Effector memory CD8-positive, alpha-beta T cell (primary cell): ENCODE measurements around the gene CD79B.
"Not testable (repeated sequence)": the region's sequence is repeated elsewhere in the genome, so short reads cannot be mapped to it uniquely, and the experiment has no call there.

Experiments used
- ATAC-seq: fragments of 150-1000 bp; cut with Tn5 transposase; replicated peaks from 2 replicates; pipeline ENCODE4 v1.10.0; 2021; ENCODE audit warnings: mild to moderate bottlenecking, moderate library complexity
- DNase-seq, 3 experiments: peaks; one replicate each; pipeline ENCODE4 v3.0.0; 2021
- H3K27ac Mint-ChIP-seq, 2 donors: one replicate each; pipeline ENCODE4 v1.8.0; 2022; ENCODE audit warnings: mild to moderate bottlenecking in 2 of 2, mixed read lengths in 2 of 2, moderate library complexity in 2 of 2
- H3K27me3 Mint-ChIP-seq, 2 donors: one replicate each; pipeline ENCODE4 v1.8.0; 2022; ENCODE audit warnings: mixed read lengths in 2 of 2
- H3K36me3 Mint-ChIP-seq: one replicate; pipeline ENCODE4 v1.8.0; 2022; ENCODE audit warnings: mild to moderate bottlenecking, moderate library complexity, mixed read lengths; ENCODE audit not compliant: insufficient read depth
- H3K4me1 Mint-ChIP-seq, 2 donors: one replicate each; pipeline ENCODE4 v1.8.0; 2022; ENCODE audit warnings: low read depth in 2 of 2, mixed read lengths in 2 of 2
- H3K4me3 Mint-ChIP-seq, 2 donors: one replicate each; pipeline ENCODE4 v1.8.0; 2022; ENCODE audit warnings: mild to moderate bottlenecking in 2 of 2, mixed read lengths in 2 of 2, moderate library complexity in 2 of 2
- H3K9me3 Mint-ChIP-seq, 2 donors: one replicate each; pipeline ENCODE4 v1.8.0; 2022; ENCODE audit warnings: mixed read lengths in 2 of 2

CD79B gene

DNA sequence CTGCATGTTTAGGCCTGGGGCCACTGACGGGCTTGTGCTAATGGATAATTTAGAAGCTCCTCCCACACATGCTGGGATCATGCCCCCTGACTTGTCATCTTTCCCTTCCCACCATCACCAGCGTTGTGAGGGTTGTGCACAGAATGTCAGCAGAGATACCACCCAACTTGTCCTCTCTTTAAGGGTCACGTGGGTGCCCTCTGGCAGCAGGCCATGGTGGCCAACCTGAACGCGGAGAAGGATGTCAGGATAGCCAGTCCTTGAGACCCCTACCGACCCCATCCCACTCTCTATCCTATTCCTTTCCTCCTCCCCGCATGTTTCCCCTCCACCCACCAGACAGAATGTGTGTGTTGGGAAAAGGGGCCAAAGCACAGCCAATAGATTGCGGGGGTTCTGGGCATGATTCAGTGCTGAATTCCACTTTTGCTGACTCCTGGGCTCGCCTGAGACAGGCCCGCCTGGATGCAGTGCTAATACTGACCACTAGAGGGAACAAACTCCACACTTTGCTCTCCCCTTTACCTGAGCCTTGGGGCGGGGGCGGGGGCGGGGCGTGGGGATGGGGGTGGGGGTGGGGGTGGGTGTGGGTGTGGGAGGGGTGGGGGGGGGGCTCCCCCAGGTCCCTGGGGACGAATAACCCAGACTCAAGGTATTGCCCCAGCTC lies 50.1 kb downstream of the CD79B start, which contains the start of gene GH2:
Gene GH2 (minus strand): TSS at position 10 of the 667 bp plus-strand sequence. CDS start 143 bp downstream, outside the sequence.
- Mint-ChIP-seq H3K36me3 (peaks cover 3% of the 10 kb centered on the region), H3K9me3 (no peaks in the 10 kb centered on the region), H3K4me1 (peaks cover 4 to 6% of the 10 kb centered on the region in 2 donors), H3K27me3 (peaks cover 10 to 14% of the 10 kb centered on the region in 2 donors), H3K27ac (no peak within 1 kb of the TSS), H3K4me3 (no peak within 1 kb of the TSS)
- ATAC-seq (peak; percentile 91), DNase-seq (peak; percentile 58 to 66 (median 61))

GRCh38 chr17:63881337-63881736 lies 50.8 kb downstream of the CD79B start:
- not testable (repeated sequence) for DNase-seq, H3K4me3 Mint-ChIP-seq, ATAC-seq, H3K27ac Mint-ChIP-seq, H3K36me3 Mint-ChIP-seq, H3K4me1 Mint-ChIP-seq, H3K9me3 Mint-ChIP-seq
- H3K27me3 Mint-ChIP-seq: peaks cover 10 to 14% of the 10 kb centered on the region in 2 donors

GRCh38 chr17:63880706-63881105 lies 51.4 kb downstream of the CD79B start:
- Mint-ChIP-seq H3K4me1 (peaks cover 4 to 6% of the 10 kb centered on the region in 2 donors), H3K27me3 (peaks cover 11 to 14% of the 10 kb centered on the region in 2 donors), H3K27ac (no peak overlapping the region), H3K9me3 (no peaks in the 10 kb centered on the region), H3K36me3 (peaks cover 4% of the 10 kb centered on the region), H3K4me3 (no peak overlapping the region)
- DNase-seq: no peak
- ATAC-seq: no peak
